Psoas muscle (tissue), 8 donors: ENCODE results near the gene ADGRG1. TPM values are rescaled to one million over a fixed set of nuclear protein-coding genes. Genes with fewer than 3 reads are reported as not detected.
A peak's percentile ranks its signal among the peaks of the same experiment; 100 is the strongest.

Experiments
- ATAC-seq, 4 donors: fragments of 200-7000 bp; cut with Tn5 transposase; one replicate each; pipeline ENCODE4 v1.9.1; 2020; ENCODE audit warnings: moderate library complexity in 3 of 4, mild to moderate bottlenecking in 2 of 4
- DNase-seq, 2 donors: peaks; one replicate each; pipeline ENCODE4 v3.0.0-alpha.2; 2020
- H3K27ac ChIP-seq: fragments of 200-600 bp; one replicate; pipeline ENCODE4 v1.8.0; 2022
- H3K27me3 ChIP-seq, 3 donors: fragments of 200-600 bp in 1 of 3; one replicate each; pipeline versions ENCODE4 v1.6.1 to v1.8.0; 2013 to 2022; ENCODE audit warnings: low read length in 2 of 3, mild to moderate bottlenecking in 2 of 3, moderate library complexity in 1 of 3; ENCODE audit not compliant: insufficient read depth in 3 of 3
- H3K36me3 ChIP-seq, 2 donors: fragments of 200-600 bp in 1 of 2; one replicate each; pipeline versions ENCODE4 v1.6.1 to v1.8.0; 2013 to 2022; ENCODE audit warnings: low read depth in 1 of 2, mild to moderate bottlenecking in 1 of 2, moderate library complexity in 1 of 2; ENCODE audit not compliant: insufficient read depth in 1 of 2
- H3K4me1 ChIP-seq: fragments of 200-600 bp; one replicate; pipeline ENCODE4 v1.8.0; 2022
- H3K4me3 ChIP-seq: fragments of 200-600 bp; one replicate; pipeline ENCODE4 v1.8.0; 2022; ENCODE audit warnings: mild to moderate bottlenecking
- H3K9me3 ChIP-seq: fragments of 200-600 bp; one replicate; pipeline ENCODE4 v1.8.0; 2022
- WGBS, 3 donors: extraction: QIAGEN DNeasy Blood & Tissue Kit; methylation state at CpG; one replicate each; pipeline versions ENCODE4 v1.1.6 to v1.1.7; 2013; 5-methylcytosine and 5-hydroxymethylcytosine counted together
- intact Hi-C, 2 donors: fragments of 100-400 bp; cut with DNase I; formaldehyde crosslinking; loops; one replicate each; pipeline versions ENCODE4 v1.11.0 to v1.14.2; 2022
- long read RNA-seq, 2 donors: library from polyadenylated mRNA; unstranded; transcript quantifications; one replicate each; pipeline ENCODE4 v2.0.0, GENCODE V29; 2021
- polyA plus RNA-seq, 3 donors: library from polyadenylated mRNA; stranded (reverse); fragments of 200-250 nt; gene quantifications; one replicate each; pipeline ENCODE4 v1.2.3, GENCODE V29; 2013
- total RNA-seq, 4 donors: library from RNA; stranded (reverse); fragmentation: NEBNext Ultra II Directional in 2 of 4; extraction: Animal tissue kit (Norgen Biotek cat#: 25700) in 2 of 4; gene quantifications; one replicate each; pipeline versions ENCODE4 v1.2.1 to v1.2.4, GENCODE V29; 2021 to 2023
- TF ChIP-seq, protein P1 (sequence below): fragments of 200-600 bp; IDR thresholded peaks from one replicate; pipeline ENCODE4 v1.8.0; 2022; ENCODE audit warnings: antibody characterized with exemption
- donor health status: healthy with polysubstance abuse.
- donor health status: DM: no; HTN: no; CAD: no; lungs with moderate emphysema.
- donor health status: Bipolar disorder and iron deficiency.
- donor health status: healthy.
- donor health status: DM: yes; HTN: yes; CAD: no.
- donor health status: DM: no; HTN: no; CAD: no.
- donor health status: DM: no; HTN: no; CAD: no.
- donor health status: DM: yes; HTN: yes; CAD: no.

ADGRG1 gene
- total RNA-seq = 10 to 100 TPM; 14.2 to 19.4 (median 15.7) TPM
- 10 to 100 TPM in 1 of 3 donors, 1 to 10 TPM in 2; 5.3 to 10.4 (median 7.4) TPM for polyA plus RNA-seq
- long read RNA-seq, donor 1, partial matches to known transcripts = 10 of 11 reads
- long read RNA-seq, donor 1, other reads (novel, unspliced or antisense) = 1 of 11 reads
- long read RNA-seq, donor 2, full-length matches to known transcripts = 2 of 15 reads
- long read RNA-seq, donor 2, partial matches to known transcripts = 10 of 15 reads
- long read RNA-seq, donor 2, other reads (novel, unspliced or antisense) = 3 of 15 reads

DNA sequence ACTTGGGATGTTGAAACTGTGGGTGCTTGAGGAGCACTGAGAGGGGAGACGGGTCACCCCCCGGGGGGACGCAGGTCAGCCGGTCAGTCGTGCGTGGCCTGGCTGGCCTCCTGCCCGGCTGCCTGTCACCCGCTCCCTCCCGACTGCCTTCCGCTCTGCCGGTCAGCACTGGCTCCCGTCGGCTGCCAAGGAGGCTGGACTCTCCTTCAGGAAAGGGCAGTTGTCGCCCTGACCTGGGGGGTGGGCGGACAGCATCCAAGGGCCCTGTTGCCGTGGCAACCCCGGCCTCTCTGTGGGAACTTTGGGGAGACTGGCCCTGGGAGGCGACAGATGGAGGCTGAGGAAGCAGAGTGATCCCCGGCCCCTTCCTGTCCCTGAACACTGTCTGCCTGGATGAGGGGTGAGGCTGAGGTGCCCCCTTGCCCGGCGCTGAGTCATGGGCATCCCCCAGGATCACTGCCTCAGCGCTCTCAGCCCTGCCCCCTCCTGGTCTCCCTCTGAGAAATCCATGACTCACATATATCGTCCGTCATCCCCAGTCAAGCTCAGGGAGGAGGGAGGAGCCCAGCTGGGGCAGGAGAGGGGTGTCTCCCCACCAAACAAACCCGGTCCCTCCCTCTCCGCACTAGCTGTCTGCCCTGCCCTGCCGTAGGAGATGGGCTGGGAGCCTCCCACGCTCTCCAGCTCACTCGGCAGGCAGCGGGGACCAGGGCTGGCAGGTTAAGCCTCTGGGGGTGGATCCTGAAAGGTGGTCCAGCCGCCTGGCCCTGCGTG is at the start of gene ADGRG1:
TSS of gene ADGRG1 (plus strand) at position 623 of the 774 bp plus-strand sequence. CDS start 21,658 bp downstream, outside the sequence.
- Histone ChIP-seq H3K27me3 (peaks cover 0 to 14% (median 10%) of the 10 kb centered on the region in 3 donors), H3K4me3 (peak within 1 kb of the TSS; percentile 59), H3K4me1 (peaks cover 6% of the 10 kb centered on the region), H3K27ac (peak within 1 kb of the TSS; percentile 34), H3K36me3 (no peaks in the 10 kb centered on the region), H3K9me3 (no peaks in the 10 kb centered on the region)
- DNase-seq = peak; percentile 73 to 83
- intact Hi-C loops = no loop called here
- 6 to 11% (median 8%) methylated on average over 30 to 32 of the region's 32 CpGs for WGBS, 3 donors
- TF ChIP-seq, protein P1, sequence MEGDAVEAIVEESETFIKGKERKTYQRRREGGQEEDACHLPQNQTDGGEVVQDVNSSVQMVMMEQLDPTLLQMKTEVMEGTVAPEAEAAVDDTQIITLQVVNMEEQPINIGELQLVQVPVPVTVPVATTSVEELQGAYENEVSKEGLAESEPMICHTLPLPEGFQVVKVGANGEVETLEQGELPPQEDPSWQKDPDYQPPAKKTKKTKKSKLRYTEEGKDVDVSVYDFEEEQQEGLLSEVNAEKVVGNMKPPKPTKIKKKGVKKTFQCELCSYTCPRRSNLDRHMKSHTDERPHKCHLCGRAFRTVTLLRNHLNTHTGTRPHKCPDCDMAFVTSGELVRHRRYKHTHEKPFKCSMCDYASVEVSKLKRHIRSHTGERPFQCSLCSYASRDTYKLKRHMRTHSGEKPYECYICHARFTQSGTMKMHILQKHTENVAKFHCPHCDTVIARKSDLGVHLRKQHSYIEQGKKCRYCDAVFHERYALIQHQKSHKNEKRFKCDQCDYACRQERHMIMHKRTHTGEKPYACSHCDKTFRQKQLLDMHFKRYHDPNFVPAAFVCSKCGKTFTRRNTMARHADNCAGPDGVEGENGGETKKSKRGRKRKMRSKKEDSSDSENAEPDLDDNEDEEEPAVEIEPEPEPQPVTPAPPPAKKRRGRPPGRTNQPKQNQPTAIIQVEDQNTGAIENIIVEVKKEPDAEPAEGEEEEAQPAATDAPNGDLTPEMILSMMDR = no peak
- ATAC-seq = peak; percentile 71 to 82 (median 77)

DNA sequence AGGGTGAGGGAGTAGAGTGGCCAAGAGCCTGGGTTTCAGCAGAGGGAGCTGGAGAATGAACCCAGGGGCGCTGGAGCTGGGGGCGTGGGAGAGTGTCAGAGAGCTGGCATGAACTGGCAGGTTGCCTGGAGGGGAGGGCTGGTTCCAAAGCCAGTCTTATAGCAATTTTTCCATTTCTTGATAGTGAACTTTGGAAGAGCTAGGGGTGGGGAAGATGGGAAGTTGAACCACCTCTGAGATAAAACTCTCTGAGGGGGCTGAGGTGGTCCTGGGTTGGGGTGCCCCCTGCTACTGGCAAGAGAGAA is 49.1 kb upstream of the ADGRG1 start:
- no peaks in the 10 kb centered on the region for H3K36me3 ChIP-seq
- WGBS, 3 donors = 32 to 49% (median 46%) methylated on average over 2 of the region's 2 CpGs
- no peak overlapping the region for H3K4me3 ChIP-seq
- ATAC-seq (no peak), DNase-seq (no peak)
- H3K9me3 ChIP-seq = no peaks in the 10 kb centered on the region
- peaks cover 0 to 6% (median 3%) of the 10 kb centered on the region in 3 donors for H3K27me3 ChIP-seq
- H3K4me1 ChIP-seq = no peaks in the 10 kb centered on the region
- intact Hi-C loops = loop anchor here in 1 of 2 donors (5.0 kb wide), 2 partner anchors 68 to 428 kb away; no protein-coding TSS in a partner anchor
- no peak overlapping the region for H3K27ac ChIP-seq
- TF ChIP-seq, protein P1 = no peak

- no peaks in the 10 kb centered on the region for H3K36me3 ChIP-seq
- H3K9me3 ChIP-seq = no peaks in the 10 kb centered on the region
- intact Hi-C loops = loop anchor here in 1 of 2 donors (5.0 kb wide), 1 partner anchor 417 kb away; the partner anchor contains the start of genes USB1 and ZNF319
- H3K4me1 ChIP-seq = no peaks in the 10 kb centered on the region
- 38 to 43% (median 42%) methylated on average over 3 of the region's 3 CpGs for WGBS, 3 donors
- H3K27me3 ChIP-seq = peaks cover 0 to 7% (median 0%) of the 10 kb centered on the region in 3 donors
- TF ChIP-seq, protein P1 = no peak
- DNase-seq (no peak), ATAC-seq (no peak)
- H3K27ac ChIP-seq = no peak overlapping the region
- H3K4me3 ChIP-seq = no peak overlapping the region
These were observed 43.3 kb upstream of the ADGRG1 start for GRCh38 chr16:57585051-57585687.

DNA sequence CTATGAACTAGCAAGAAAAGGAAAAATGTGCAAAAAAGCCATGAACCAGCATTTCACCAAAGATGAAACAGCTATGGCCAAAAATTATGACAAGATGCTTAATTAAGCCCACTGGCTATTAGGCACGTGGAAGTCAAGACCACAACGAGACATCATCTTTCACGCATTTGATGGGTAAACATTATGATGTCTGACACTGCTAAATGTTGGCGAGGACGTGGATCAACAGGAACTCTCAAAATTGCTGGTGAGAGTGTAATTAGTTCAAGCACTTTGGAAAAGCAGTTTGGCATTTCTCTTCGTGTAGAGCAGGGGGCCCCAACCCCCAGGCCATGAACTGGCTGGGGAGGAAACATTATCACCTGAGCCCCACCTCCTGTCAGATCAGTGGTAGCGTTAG is 39.6 kb upstream of the ADGRG1 start:
- intact Hi-C loops = loop anchor here in 1 of 2 donors (5.0 kb wide), 1 partner anchor 413 kb away; the partner anchor contains the start of genes USB1 and ZNF319
- Histone ChIP-seq H3K4me1 (no peaks in the 10 kb centered on the region), H3K4me3 (no peak overlapping the region), H3K9me3 (no peaks in the 10 kb centered on the region), H3K27ac (no peak overlapping the region), H3K36me3 (no peaks in the 10 kb centered on the region), H3K27me3 (peaks cover 0 to 7% (median 0%) of the 10 kb centered on the region in 3 donors)
- no peak for DNase-seq
- WGBS, 3 donors = 67 to 70% (median 69%) methylated on average over 7 of the region's 7 CpGs
- TF ChIP-seq, protein P1 = no peak
- no peak for ATAC-seq
